Fibroblast of lung (primary cell): ENCODE results near the gene SMARCA2.

Source experiments
- EZH2 ChIP-seq: IDR thresholded peaks from 2 replicates; pipeline ENCODE4 v1.5.1; 2012; ENCODE audit warnings: low read length, control low read depth, mild to moderate bottlenecking; ENCODE audit errors: missing control alignments
- TF ChIP-seq, protein P1 (sequence below), 2 donors: IDR thresholded peaks in 1 of 2; conservative IDR thresholded peaks in 1 of 2; 1 replicate in 1 of 2; 2 replicates in 1 of 2; pipeline ENCODE4 v1.5.1; 2011 to 2012; ENCODE audit warnings: low read length in 2 of 2, control low read depth in 1 of 2, inconsistent platforms in 1 of 2, low read depth in 1 of 2, mild to moderate bottlenecking in 1 of 2

DNA sequence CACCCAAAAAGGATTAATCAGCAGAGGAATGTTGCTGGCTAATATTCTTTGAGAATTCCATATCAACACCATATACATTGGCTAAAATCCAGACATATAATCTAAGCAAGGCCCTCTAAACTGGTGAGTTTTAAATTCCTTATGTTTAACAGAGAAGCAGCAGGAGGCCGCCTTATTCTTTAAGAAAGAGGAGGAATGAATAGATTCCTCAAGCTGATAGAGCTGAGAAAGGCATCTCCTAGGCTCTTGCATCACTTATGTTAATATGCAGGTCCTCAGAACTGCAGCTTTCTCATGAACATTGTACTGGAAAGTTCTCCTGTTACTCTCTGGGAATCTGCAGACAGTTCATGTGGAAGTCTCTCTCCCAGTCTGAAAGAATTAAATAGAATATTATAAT is 20.1 kb upstream of the SMARCA2 start:
- TF ChIP-seq, protein P1, sequence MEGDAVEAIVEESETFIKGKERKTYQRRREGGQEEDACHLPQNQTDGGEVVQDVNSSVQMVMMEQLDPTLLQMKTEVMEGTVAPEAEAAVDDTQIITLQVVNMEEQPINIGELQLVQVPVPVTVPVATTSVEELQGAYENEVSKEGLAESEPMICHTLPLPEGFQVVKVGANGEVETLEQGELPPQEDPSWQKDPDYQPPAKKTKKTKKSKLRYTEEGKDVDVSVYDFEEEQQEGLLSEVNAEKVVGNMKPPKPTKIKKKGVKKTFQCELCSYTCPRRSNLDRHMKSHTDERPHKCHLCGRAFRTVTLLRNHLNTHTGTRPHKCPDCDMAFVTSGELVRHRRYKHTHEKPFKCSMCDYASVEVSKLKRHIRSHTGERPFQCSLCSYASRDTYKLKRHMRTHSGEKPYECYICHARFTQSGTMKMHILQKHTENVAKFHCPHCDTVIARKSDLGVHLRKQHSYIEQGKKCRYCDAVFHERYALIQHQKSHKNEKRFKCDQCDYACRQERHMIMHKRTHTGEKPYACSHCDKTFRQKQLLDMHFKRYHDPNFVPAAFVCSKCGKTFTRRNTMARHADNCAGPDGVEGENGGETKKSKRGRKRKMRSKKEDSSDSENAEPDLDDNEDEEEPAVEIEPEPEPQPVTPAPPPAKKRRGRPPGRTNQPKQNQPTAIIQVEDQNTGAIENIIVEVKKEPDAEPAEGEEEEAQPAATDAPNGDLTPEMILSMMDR (conservative IDR thresholded peaks at IDR 0.05 in 1 of 2, IDR thresholded peaks at IDR 0.05 in 1 of 2; ENCODE audit: low read depth in 1 of 2, low read length in 2 of 2), result no peak
- no peak for TF ChIP-seq EZH2
